Colonic mucosa (tissue), 4 donors: ENCODE measurements around the gene EMD. TPM values are rescaled to one million over a fixed set of nuclear protein-coding genes. Genes with fewer than 3 reads are reported as not detected.

Source experiments
- DNase-seq: peaks from one replicate; pipeline ENCODE4 v3.0.0-alpha.2; 2020
- H3K27ac ChIP-seq: fragments of 200-600 bp; one replicate; pipeline ENCODE4 v1.8.0; 2021
- H3K27me3 ChIP-seq: fragments of 200-600 bp; one replicate; pipeline ENCODE4 v1.8.0; 2021
- H3K36me3 ChIP-seq: fragments of 200-600 bp; one replicate; pipeline ENCODE4 v1.8.0; 2021
- H3K4me1 ChIP-seq: fragments of 200-600 bp; one replicate; pipeline ENCODE4 v1.8.0; 2021; ENCODE audit warnings: mild to moderate bottlenecking
- H3K4me3 ChIP-seq: fragments of 200-600 bp; one replicate; pipeline ENCODE4 v1.8.0; 2021
- H3K9ac ChIP-seq, 2 donors: one replicate each; pipeline ENCODE4 v1.7.0; 2013; ENCODE audit warnings: control low read depth in 2 of 2, low read depth in 2 of 2, low read length in 2 of 2
- H3K9me3 ChIP-seq: fragments of 200-600 bp; one replicate; pipeline ENCODE4 v1.8.0; 2021
- intact Hi-C: fragments of 100-400 bp; cut with DNase I; formaldehyde crosslinking; loops from one replicate; pipeline ENCODE4 v1.14.1; 2022
- total RNA-seq, 2 donors: library from RNA; stranded (reverse); fragmentation: NEBNext Ultra II Directional in 1 of 2; extraction: Animal tissue kit (Norgen Biotek cat#: 25700) in 1 of 2; gene quantifications; one replicate each; pipeline ENCODE4 v1.2.1, GENCODE V29; 2021
- TF ChIP-seq, protein P1 (sequence below): fragments of 200-600 bp; IDR thresholded peaks from one replicate; pipeline ENCODE4 v1.8.0; 2022; ENCODE audit warnings: antibody characterized with exemption, mild to moderate bottlenecking
- donor health status: healthy.
- donor health status: DM: no; HTN: no; CAD: no.
- donor health status: DM: no; HTN: no; CAD: no.

Gene EMD
- total RNA-seq, 2 donors from 2014 or later = 44.4 to 49.1 TPM

DNA sequence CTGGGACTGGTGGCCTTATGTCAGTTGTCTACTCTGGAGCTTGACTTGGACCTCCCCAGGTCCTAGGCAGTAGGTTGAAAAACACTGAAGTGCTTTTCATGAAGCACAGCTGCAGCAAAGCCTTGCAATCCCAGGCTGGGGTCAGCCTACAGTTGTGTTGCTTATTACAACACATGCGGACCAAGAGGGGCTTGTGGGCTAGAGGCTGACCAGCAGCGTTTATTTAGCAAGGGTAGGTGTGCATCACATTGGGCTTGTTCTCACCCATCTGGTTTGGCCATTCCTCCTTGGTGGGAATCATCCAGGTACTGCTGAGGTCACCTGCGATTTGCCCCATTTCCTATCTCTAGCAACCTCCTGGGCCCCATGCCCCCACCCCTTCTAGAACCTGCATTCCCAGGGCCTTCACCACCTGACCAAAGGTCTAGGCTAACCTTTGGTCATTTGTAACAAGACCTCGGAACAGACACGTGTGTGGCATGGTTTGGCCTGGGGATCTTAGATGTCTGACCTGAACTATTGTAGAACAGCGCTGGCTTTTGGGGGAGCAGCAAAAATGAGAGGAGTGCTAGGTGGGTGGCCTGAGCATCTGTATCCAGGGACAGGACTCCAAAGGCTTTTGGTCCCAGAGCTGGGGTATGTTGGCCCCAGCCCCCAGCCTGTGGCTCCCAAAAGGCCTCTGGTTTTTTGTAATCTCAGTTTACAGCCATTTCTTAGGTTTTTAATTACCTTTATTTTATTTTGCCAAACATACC, 22.1 kb downstream of the EMD start:
- H3K4me1 ChIP-seq = no peaks in the 10 kb centered on the region
- TF ChIP-seq, protein P1, sequence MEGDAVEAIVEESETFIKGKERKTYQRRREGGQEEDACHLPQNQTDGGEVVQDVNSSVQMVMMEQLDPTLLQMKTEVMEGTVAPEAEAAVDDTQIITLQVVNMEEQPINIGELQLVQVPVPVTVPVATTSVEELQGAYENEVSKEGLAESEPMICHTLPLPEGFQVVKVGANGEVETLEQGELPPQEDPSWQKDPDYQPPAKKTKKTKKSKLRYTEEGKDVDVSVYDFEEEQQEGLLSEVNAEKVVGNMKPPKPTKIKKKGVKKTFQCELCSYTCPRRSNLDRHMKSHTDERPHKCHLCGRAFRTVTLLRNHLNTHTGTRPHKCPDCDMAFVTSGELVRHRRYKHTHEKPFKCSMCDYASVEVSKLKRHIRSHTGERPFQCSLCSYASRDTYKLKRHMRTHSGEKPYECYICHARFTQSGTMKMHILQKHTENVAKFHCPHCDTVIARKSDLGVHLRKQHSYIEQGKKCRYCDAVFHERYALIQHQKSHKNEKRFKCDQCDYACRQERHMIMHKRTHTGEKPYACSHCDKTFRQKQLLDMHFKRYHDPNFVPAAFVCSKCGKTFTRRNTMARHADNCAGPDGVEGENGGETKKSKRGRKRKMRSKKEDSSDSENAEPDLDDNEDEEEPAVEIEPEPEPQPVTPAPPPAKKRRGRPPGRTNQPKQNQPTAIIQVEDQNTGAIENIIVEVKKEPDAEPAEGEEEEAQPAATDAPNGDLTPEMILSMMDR = no peak
- intact Hi-C loops = loop anchor here (5.0 kb wide), 1 partner anchor 131 kb away; no protein-coding TSS in a partner anchor
- H3K36me3 ChIP-seq = no peaks in the 10 kb centered on the region
- no peaks in the 10 kb centered on the region for H3K27me3 ChIP-seq
- no peak for DNase-seq
- no peak overlapping the region for H3K4me3 ChIP-seq
- peak overlapping the region in 1 of 2 donors; percentile 2 for H3K9ac ChIP-seq
- H3K27ac ChIP-seq = no peak overlapping the region
- no peaks in the 10 kb centered on the region for H3K9me3 ChIP-seq

DNA sequence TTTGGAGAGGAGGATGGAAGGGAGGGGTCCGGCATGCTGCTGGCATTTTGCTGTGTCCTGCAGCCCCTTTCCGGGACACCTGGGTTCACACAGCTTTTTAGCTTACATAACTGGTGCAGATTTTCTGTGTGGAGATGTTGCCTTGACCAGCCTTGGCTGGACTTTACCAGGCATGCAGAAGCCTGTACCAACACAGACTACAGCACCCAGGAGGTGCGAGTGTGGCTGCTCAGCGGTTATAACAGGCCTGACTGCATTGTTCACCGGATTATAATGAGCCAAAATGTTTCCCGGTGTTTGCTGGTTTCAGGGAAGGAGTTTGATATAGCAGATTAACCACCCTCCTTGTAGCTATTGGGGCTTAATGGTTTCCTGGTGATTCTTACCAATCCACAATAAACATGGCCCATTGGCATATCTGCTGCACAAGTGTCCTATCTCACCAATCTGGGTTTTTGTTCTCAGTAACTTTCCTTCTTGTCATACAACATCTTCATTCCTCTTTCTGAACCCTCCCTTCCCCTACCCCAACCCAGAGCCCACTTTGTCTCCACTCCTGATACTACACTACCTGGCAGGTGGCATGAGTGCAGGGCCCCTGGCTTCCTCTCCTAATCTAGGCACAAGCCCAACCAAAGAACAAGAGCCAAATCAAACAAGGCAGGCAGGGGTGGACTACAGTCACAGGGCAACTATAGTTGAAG, 23.0 kb downstream of the EMD start:
- intact Hi-C loops = loop anchor here (5.0 kb wide), 1 partner anchor 130 kb away; no protein-coding TSS in a partner anchor
- H3K27ac ChIP-seq = no peak overlapping the region

DNA sequence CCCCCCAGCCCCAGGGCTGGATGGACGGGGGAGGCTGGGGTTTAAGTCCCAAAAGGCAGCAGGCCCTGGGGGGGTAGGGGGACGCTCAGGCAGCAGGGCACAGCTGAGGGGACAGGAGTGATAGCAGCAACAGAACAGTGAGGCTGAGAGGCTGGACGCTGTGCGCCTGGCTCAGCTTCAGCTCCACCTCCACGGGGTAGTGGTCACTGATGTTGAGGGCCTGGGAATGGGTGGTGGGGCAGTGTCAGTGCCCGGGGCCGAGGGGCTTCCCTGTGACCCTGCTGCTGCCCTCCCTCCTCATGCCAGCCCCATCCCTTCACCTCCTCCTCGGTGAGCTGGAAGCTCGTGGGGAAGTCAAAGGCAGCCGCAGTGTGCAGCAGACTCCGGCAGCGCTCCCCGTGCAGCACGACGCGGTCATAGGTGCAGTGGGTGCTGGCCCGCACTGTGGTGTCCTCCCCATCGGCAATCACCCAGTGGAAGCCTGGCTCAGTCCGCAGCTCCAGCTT, 23.6 kb downstream of the EMD start:
- no peak for DNase-seq
- Histone ChIP-seq H3K36me3 (no peaks in the 10 kb centered on the region), H3K27me3 (no peaks in the 10 kb centered on the region), H3K27ac (no peak overlapping the region), H3K4me3 (no peak overlapping the region), H3K9ac (no peak overlapping the region), H3K9me3 (no peaks in the 10 kb centered on the region), H3K4me1 (no peaks in the 10 kb centered on the region)
- intact Hi-C loops = loop anchor here (5.0 kb wide), 1 partner anchor 130 kb away; no protein-coding TSS in a partner anchor
- TF ChIP-seq, protein P1 = no peak

More for the DNA sequence above, 23.0 kb downstream of the EMD start:
- DNase-seq = no peak
- H3K4me3 ChIP-seq = no peak overlapping the region
- H3K27me3 ChIP-seq = no peaks in the 10 kb centered on the region
- no peaks in the 10 kb centered on the region for H3K9me3 ChIP-seq
- H3K9ac ChIP-seq = no peak overlapping the region
- TF ChIP-seq, protein P1 = no peak
- no peaks in the 10 kb centered on the region for H3K4me1 ChIP-seq
- no peaks in the 10 kb centered on the region for H3K36me3 ChIP-seq

DNA sequence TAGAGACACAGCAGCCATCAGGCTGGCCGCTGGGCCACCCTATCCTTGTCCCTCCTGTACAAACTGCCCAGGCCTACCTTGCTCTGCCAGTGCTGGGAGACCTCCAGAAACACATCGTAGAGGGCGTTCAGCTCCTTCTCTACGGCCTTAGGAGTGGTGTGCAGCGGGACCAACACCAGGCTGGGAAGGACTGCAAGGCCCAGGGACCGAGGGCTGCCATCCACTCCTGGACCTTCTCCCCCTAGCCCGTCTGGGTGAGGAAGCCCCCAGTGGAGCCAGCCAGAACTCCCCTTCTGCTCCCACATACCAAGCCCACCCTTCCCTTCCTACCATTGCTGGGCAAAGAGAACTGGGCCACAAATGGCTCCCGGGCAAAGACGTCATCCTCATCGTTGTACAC, 24.1 kb downstream of the EMD start:
- intact Hi-C loops = loop anchor here (5.0 kb wide), 1 partner anchor 129 kb away; no protein-coding TSS in a partner anchor
- no peaks in the 10 kb centered on the region for H3K9me3 ChIP-seq
- no peaks in the 10 kb centered on the region for H3K36me3 ChIP-seq
- no peak for DNase-seq
- H3K4me1 ChIP-seq = no peaks in the 10 kb centered on the region
- no peaks in the 10 kb centered on the region for H3K27me3 ChIP-seq
- no peak overlapping the region for H3K9ac ChIP-seq
- H3K27ac ChIP-seq = no peak overlapping the region
- H3K4me3 ChIP-seq = no peak overlapping the region
- TF ChIP-seq, protein P1 = no peak

DNA sequence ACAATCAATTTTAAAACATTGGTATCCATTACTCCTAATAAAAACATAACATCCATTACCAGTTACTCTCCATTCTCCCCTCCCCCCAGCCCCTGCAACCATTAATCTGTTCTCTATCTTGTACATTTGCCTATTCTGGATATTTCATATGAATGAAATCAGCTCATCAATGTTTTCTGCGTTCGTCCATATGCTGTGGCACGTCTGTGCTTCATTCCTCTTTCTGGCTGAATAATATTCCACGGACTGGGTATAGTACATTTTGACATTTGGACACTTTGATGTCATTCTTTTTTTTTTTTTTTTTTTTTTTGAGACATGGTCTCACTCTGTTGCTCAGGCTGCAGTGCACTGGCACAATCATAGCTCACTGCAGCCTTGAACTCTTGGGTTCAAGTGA, 24.8 kb downstream of the EMD start:
- Histone ChIP-seq H3K4me1 (no peaks in the 10 kb centered on the region), H3K4me3 (no peak overlapping the region), H3K27ac (no peak overlapping the region), H3K9ac (no peak overlapping the region), H3K36me3 (no peaks in the 10 kb centered on the region), H3K9me3 (no peaks in the 10 kb centered on the region), H3K27me3 (no peaks in the 10 kb centered on the region)
- intact Hi-C loops = loop anchor here (5.0 kb wide), 1 partner anchor 128 kb away; no protein-coding TSS in a partner anchor
- DNase-seq = no peak
- TF ChIP-seq, protein P1 = no peak
